HG02759 (cell line): ENCODE results near the gene DPF3.

Source experiments
- ATAC-seq: cut with Tn5 transposase; IDR thresholded peaks from one replicate; pipeline ENCODE4 v1.9.1; 2021; ENCODE audit warnings: mild to moderate bottlenecking, moderate library complexity; ENCODE audit not compliant: unreplicated experiment

The DPF3 gene

GRCh38 chr14:72606879-72607278, 287.0 kb downstream of the DPF3 start:
- ATAC-seq = no peak

GRCh38 chr14:72605921-72606220, 288.0 kb downstream of the DPF3 start:
- ATAC-seq = no peak

GRCh38 chr14:72605096-72605920, 288.6 kb downstream of the DPF3 start:
- ATAC-seq = no peak

DNA sequence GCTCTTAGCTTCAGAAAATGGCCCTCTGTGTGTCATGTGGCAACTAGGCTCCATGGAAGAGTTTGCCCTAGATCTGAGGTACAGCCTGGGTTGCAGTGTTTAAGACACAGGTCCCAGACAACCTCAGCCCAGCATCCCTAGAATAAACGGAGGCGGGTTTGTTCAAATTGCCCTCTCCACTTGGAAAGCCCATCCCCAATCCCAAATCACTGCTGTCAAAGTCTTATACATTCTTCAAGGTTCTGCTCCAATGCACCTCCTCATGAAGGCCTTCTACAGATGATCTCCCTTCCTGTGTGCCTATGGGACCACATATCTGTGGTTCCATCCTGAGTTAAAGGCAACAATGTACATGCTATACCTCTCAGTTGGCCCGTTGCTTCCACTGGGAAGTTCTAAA, 289.8 kb downstream of the DPF3 start:
- ATAC-seq = no peak

DNA sequence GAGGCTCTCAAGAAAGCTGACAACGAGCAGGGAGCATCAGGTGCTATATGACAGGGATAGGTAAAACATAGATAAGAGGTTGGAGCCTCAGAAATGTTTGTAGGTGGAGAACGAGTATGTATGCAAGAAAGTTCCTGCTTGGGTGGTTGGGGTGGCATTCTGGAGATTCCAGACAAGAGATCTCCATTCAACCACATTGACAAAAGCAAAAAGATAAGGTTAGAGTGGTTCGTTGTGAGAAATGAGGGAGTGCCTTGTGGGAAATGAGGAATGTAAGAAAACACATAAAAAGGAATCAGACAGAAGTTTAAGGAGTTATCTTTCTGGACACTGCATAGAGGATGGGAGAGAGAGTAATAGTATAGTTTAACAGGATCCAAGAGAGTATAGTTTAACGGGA, 290.3 kb downstream of the DPF3 start:
- no peak for ATAC-seq

GRCh38 chr14:72600551-72601330, 293.2 kb downstream of the DPF3 start:
- no peak for ATAC-seq

DNA sequence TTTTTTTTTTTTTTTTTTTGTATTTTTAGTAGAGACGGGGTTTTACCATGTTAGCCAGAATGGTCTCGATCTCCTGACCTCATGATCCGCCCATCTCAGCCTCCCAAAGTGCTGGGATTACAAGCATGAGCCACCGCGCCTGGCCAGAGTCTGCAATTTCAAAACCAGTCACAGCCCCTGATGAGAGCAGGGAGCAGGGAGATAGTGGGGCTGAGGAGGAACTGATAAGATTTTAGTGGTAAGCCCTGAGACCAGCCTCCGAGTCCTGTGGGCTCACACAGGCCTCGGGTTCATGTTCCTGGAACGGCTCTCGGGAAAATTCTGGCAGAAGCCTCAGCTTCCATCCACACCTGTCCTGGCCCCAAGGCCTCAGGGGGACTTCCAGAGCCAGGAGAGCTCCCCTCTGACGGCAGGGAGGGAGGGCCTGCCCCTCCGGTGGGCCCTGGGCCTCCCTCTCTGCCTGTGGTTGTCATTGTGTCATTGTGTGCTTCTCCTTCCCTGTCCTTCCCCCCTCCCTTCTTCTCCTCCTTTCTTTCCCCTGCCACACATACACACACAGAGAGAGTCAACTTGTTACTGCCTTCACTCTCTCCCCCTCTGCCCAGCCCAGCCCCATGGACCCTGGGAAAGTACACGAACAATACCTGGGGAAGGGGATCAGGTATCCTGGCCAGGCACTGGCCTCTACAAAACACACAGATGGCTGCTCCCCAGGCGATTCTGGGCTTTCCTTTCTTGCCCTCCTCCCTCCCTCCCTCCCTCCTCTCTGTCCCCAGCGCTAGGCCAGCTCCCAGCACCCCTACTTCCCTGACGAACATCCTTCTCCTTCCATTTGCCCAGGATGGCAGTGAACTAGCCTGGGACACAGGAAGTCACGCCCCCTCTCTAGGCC, 294.1 kb downstream of the DPF3 start:
- no peak for ATAC-seq

DNA sequence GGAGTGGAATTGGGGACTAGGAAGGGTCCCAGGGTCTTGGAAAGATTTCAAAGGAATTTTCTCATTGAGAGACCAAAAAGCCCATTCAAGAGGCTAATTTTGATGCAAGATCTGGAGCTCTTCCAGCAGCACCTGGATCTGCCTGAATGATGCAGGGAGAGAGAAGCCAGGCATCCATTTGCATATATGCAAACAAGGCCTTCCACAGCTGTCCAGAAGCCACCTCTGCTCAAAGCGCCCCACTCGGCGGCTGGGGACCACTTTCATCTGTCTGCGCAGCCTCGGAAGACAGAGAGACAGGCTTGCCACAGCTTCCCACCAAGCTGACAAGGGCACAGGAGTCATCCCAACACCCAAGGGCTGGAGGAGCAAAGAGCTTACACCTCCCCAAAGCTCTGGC, 295.6 kb downstream of the DPF3 start:
- ATAC-seq = peak; percentile 44

- ATAC-seq = peak; percentile 19
Observed at GRCh38 chr14:72597252-72598233, 296.4 kb downstream of the DPF3 start.

- ATAC-seq = no peak
Observed at GRCh38 chr14:72595152-72595862, 298.6 kb downstream of the DPF3 start.

GRCh38 chr14:72594099-72594901, 299.6 kb downstream of the DPF3 start:
- peak; percentile 58 for ATAC-seq

DNA sequence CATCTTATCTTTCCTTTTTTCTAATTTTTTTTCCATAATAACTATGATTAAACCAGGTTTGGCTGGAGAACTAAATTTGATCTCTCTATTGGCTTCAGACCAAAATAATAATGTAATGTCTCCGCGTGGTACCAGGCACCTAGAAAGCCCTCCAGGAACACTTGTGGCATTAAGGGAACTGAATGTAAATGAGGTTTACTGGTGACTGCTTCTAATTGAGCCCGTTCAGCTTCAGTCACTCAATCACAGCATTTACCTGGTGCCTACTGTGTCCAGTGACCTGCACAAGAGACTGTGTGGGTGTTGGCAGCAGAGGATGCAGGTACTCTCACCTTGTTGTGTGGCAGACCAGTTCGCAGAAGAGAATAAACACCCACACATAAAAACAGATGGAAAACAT, 302.5 kb downstream of the DPF3 start:
- no peak for ATAC-seq

GRCh38 chr14:72590577-72590976, 303.3 kb downstream of the DPF3 start:
- ATAC-seq = no peak

DNA sequence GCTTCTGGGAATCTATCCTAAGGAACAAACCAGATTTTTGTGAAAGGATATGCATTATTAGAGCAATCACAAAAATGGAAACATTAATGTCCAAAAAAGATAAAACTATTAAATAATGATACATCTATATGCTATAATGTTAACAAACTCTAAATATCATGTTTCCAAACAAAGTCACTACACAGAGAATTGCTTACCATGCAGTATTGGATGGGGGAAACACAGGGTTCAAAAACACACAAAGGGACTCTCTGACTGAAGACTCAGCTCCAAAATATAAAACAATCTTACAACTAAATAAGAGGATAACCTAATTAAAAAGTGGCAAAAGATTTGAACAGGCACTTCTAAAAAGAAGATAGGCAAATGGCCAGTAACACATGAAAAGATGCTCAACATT, 304.2 kb downstream of the DPF3 start:
- no peak for ATAC-seq

GRCh38 chr14:72588521-72588920, 305.4 kb downstream of the DPF3 start:
- no peak for ATAC-seq

DNA sequence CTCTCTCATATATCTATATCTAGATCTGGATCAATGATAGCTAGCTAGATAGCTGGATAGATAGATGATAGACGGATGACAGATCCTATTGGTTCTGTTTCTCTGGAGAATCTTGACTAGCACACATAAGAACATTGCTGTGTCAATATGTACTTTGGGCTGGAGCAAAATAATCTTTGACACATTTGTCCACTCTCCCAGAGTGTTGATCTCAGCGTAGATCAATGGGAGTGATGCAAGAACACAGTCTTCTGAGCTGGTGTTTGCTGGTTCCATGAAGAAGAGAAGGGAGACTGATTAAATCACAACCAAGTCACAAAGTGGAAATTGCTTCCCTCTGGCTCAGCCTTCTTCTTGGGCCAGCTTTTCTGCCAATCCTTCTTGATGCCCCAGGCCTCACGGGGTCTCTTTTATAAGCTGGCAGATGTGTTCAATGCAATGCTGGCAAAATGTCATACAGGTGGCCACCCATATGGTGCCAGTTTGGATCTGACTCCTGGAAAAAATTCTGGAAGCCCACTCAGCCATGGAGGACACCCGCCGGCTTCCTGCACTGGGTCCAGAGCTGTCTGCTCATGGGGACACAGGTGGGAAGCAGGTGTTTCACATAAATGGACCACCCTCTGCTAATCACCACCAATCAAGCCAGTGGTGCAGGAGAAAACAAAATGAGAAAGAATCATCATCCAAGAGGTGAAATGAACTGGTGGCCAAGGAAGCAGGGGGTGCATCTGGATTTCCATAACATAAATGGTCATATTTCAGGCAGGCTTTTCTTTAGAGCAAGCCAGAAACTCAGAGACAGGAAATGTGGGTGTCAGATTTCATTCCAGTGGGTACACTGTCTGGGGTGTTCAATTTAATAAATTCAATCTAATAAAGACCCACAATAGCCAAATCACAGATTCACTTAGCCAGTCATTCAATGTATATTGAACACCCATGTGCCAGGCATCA, 310.3 kb downstream of the DPF3 start:
- no peak for ATAC-seq

- ATAC-seq = no peak
Observed at GRCh38 chr14:72582582-72582981, 311.3 kb downstream of the DPF3 start.

DNA sequence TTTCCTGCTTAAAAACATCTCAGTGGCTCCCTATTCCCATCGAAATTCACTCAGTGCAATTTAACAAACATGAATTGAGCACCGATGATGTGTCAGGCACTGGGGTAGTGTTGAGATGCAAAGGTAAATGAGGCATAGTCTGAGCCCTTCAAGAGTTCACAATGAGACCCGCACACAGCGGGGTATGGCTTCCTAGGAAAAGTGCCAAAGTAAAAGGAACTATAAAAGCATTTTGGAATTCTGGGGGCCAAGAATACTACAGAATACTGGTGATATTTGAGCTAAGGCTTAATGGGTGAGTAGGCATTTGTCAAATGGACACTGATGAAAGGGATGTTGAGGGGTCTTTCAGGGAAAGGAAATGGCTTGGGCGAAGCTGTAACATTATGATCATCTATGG, 315.4 kb downstream of the DPF3 start:
- no peak for ATAC-seq
